Neural crest cell (in vitro differentiated cells): ENCODE measurements around the gene GRWD1. TPM values are rescaled to one million over a fixed set of nuclear protein-coding genes. Genes with fewer than 3 reads are reported as not detected.

Experiments used
- DNase-seq: peaks from one replicate; pipeline ENCODE4 v3.0.0; 2021; ENCODE audit warnings: low read depth, mixed read lengths, low spot score
- H3K27ac Mint-ChIP-seq: one replicate; pipeline ENCODE4 v1.8.0; 2021; ENCODE audit warnings: mild to moderate bottlenecking, mixed read lengths; ENCODE audit not compliant: unreplicated experiment
- H3K27me3 Mint-ChIP-seq: 2 replicates; pipeline ENCODE4 v1.8.0; 2021; ENCODE audit warnings: low read depth, mild to moderate bottlenecking, mixed read lengths
- H3K36me3 Mint-ChIP-seq: 2 replicates; pipeline ENCODE4 v1.8.0; 2021; ENCODE audit warnings: low read depth, mild to moderate bottlenecking, mixed read lengths
- H3K4me1 Mint-ChIP-seq: 2 replicates; pipeline ENCODE4 v1.8.0; 2021; ENCODE audit warnings: mixed read lengths
- H3K4me3 Mint-ChIP-seq: one replicate; pipeline ENCODE4 v1.8.0; 2021; ENCODE audit warnings: mild to moderate bottlenecking, mixed read lengths
- H3K9me3 Mint-ChIP-seq: 2 replicates; pipeline ENCODE4 v1.8.0; 2021; ENCODE audit warnings: mixed read lengths
- long read RNA-seq: library from polyadenylated mRNA; unstranded; transcript quantifications from one replicate; pipeline ENCODE4 v2.0.0, GENCODE V29; 2020
- total RNA-seq: library from RNA; stranded (reverse); gene quantifications from 2 replicates; pipeline ENCODE4 v1.2.1, GENCODE V29; 2021
- TF ChIP-seq, protein P1 (sequence below): fragments of 200-600 bp; sonication (generic); conservative IDR thresholded peaks from 2 replicates; pipeline ENCODE4 v1.5.0; 2021; ENCODE audit warnings: antibody characterized with exemption, mild to moderate bottlenecking

The GRWD1 gene
- 52.1 and 56.1 TPM in 2 replicates for total RNA-seq
- long read RNA-seq, full-length matches to known transcripts: 63 of 65 reads
- long read RNA-seq, partial matches to known transcripts: 2 of 65 reads
- long read RNA-seq, other reads (novel, unspliced or antisense): 0 of 65 reads

DNA sequence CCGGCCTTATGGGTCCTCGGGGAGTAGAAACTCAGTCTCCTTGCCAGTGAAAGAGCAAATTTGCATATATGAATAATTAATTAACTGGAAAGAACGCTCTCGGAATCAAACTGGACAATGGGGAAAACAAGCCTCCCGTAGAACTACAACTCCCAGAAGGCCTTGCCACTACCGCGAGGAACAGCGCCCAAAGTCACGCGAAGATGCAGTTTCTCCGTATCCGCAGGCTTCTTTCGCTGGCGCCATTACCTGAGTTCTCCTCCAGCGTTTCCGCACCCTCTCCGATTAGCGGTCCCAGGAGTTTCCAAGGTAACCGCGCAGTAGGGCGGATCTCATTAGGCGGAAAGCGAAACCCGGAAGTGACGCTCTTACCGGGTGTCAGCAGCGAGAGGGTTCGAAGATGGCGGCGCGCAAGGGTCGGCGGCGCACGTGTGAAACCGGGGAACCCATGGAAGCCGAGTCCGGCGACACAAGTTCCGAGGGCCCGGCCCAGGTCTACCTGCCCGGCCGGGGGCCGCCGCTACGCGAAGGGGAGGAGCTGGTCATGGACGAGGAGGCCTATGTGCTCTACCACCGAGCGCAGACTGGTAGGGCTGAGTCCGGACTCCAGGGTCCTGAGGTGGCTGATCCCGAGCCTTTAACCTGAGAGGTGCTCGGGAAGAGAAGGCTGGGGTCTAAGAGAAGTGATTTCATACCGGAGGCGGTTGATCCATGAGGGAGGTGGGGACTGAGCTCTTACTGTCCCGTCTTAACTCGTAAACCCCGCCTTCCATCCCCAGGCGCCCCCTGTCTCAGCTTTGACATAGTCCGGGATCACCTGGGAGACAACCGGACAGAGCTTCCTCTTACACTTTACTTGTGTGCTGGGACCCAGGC lies at the start of gene GRWD1:
Gene GRWD1 (plus strand): TSS at position 378 of the 876 bp plus-strand sequence. CDS start 23 bp downstream, at position 401.
- Mint-ChIP-seq H3K4me1 (peaks cover 33% of the 10 kb centered on the region), H3K36me3 (peaks cover 4% of the 10 kb centered on the region), H3K27ac (peak within 1 kb of the TSS; percentile 96), H3K27me3 (no peaks in the 10 kb centered on the region), H3K9me3 (no peaks in the 10 kb centered on the region), H3K4me3 (peak within 1 kb of the TSS; percentile 97)
- TF ChIP-seq, protein P1, sequence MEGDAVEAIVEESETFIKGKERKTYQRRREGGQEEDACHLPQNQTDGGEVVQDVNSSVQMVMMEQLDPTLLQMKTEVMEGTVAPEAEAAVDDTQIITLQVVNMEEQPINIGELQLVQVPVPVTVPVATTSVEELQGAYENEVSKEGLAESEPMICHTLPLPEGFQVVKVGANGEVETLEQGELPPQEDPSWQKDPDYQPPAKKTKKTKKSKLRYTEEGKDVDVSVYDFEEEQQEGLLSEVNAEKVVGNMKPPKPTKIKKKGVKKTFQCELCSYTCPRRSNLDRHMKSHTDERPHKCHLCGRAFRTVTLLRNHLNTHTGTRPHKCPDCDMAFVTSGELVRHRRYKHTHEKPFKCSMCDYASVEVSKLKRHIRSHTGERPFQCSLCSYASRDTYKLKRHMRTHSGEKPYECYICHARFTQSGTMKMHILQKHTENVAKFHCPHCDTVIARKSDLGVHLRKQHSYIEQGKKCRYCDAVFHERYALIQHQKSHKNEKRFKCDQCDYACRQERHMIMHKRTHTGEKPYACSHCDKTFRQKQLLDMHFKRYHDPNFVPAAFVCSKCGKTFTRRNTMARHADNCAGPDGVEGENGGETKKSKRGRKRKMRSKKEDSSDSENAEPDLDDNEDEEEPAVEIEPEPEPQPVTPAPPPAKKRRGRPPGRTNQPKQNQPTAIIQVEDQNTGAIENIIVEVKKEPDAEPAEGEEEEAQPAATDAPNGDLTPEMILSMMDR: peak; percentile 23
- peak; percentile 79 for DNase-seq

DNA sequence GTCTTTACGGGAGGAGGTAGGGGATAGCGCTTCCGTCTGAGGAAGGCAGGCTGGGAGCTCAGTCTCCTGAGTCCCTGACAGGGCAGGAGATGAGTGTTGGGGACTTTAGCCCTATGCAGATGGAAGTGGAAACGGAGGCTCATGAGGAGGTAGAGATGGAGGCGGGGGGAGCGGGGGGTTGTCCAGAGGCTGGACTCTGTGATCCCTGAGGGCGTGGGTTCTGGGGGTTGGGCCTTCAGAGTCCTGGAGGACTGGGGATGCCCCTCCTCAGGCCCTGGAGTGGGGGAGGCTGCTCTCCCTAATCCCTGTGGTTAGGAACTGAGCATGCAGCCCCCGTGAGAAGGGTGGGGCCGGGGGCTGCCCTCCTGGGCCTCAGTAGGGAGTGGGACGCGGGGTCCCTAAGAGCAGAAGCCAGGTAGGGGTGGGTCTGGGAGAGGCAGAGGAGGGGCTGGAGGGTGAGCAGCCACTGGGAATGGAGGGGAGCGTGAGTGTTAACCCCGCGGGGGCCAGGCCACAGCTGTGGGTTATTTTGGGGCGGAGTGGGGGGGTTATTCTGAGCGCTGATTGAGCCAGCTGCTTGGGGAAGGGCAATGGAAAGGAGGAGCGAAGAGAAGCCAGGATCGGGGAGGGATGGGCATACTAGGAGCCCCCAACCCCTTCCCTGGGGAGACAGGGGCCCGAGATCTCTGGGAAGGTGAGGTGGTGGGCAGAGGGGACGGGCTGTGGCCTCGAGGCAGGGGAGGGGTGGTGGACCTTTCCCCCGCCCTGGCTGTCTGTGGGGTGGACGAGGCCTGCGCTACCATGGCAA lies 49.6 kb upstream of the GRWD1 start:
- H3K27me3 Mint-ChIP-seq: peaks cover 70% of the 10 kb centered on the region
- peak overlapping the region; percentile 73 for H3K4me3 Mint-ChIP-seq

DNA sequence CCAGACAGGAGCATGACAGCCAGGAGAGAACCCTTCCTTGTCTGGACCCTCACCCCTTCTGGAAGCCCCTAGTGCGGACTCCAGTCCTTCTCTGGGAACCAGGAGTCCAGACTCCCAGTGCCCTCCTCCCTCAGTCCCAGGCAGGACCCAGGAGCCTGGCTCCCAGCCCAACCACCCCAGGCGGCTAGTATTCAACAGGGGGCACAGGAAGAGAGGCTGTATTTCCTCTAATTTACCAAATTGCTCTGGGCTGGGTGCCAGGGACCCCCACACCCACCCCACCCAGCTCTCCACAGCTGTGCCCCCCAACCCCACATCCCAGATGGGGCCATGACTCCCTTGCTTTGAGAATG lies 49.0 kb upstream of the GRWD1 start:
- peaks cover 67% of the 10 kb centered on the region for H3K27me3 Mint-ChIP-seq
- no peak for DNase-seq
- H3K4me3 Mint-ChIP-seq: peak overlapping the region; percentile 31
- no peak overlapping the region for H3K27ac Mint-ChIP-seq
- H3K4me1 Mint-ChIP-seq: peaks cover 41% of the 10 kb centered on the region
- TF ChIP-seq, protein P1: no peak
- peaks cover 3% of the 10 kb centered on the region for H3K36me3 Mint-ChIP-seq
- H3K9me3 Mint-ChIP-seq: no peaks in the 10 kb centered on the region

More for the DNA sequence above, 49.6 kb upstream of the GRWD1 start:
- no peak for DNase-seq
- TF ChIP-seq, protein P1: no peak
- Mint-ChIP-seq H3K4me1 (peaks cover 42% of the 10 kb centered on the region), H3K9me3 (no peaks in the 10 kb centered on the region), H3K36me3 (peaks cover 3% of the 10 kb centered on the region), H3K27ac (no peak overlapping the region)

DNA sequence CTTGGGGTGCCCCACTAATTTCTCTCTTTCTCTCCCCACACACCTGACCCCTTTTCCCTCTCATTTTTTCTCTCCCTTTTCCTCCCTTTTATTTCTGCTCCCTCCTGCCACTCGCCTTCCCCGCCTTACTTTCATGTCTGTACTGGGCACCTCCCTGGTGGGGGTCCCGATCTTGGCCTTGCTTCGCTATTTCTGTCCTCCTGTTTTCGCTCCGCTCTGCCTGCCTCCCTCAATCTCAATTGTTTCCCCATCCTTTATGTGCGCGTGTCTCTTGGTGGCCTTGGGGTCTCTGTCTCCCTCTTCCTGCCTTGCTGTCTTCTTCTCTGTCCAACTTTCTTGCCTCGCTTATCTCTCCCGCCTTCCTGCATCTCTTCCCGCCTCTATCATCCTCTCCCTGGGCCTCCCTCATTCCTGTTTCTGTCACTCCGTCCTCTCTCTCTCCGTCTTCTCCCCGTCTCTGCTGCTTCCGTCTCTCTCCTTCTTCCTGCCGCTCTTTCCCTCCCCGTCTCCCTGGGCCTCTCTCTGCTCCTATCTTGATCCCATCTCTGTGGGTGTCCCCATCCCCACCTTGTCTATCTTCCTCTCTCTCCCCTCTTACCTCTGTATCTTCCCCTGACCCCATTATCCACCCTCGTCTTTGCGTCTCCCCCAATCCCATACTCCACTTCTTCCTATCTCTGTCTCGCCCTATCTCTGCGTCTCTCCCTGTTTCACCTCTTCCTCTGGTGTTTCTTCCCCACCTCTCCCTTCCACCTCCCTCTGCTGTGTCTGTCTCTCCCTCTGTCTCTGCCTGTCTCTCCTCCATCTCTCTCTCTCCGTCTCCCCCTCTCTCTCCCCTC lies 48.3 kb upstream of the GRWD1 start:
- no peaks in the 10 kb centered on the region for H3K9me3 Mint-ChIP-seq
- H3K27ac Mint-ChIP-seq: no peak overlapping the region
- H3K4me1 Mint-ChIP-seq: peaks cover 45% of the 10 kb centered on the region
- H3K36me3 Mint-ChIP-seq: peaks cover 3% of the 10 kb centered on the region
- TF ChIP-seq, protein P1: no peak
- H3K27me3 Mint-ChIP-seq: peaks cover 65% of the 10 kb centered on the region
- DNase-seq: no peak
- H3K4me3 Mint-ChIP-seq: peak overlapping the region; percentile 76

DNA sequence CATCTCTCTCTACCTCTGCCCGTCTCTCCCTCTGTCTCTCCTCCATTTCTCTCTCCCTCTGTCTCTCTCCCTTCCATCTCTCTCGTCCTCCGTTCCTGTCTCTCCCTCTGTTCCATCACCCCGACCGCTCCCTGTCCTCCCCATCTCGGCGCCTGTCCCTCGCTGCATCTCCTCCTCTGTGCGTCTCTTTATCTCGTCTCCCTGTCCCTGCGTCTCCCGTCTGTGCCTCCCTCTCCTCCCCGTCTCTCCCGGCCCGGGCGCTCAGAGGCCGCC lies 47.7 kb upstream of the GRWD1 start:
- H3K27me3 Mint-ChIP-seq: peaks cover 60% of the 10 kb centered on the region

More for the DNA sequence above, 47.7 kb upstream of the GRWD1 start:
- H3K36me3 Mint-ChIP-seq: peaks cover 3% of the 10 kb centered on the region
- H3K9me3 Mint-ChIP-seq: no peaks in the 10 kb centered on the region
- H3K4me1 Mint-ChIP-seq: peaks cover 41% of the 10 kb centered on the region
- TF ChIP-seq, protein P1: no peak
- no peak for DNase-seq
- no peak overlapping the region for H3K27ac Mint-ChIP-seq
- peak overlapping the region; percentile 76 for H3K4me3 Mint-ChIP-seq
